Amniotic stem cell (primary cell): ENCODE data around the gene ODF2.
"Not testable (repeated sequence)": the region's sequence is repeated elsewhere in the genome, so short reads cannot be mapped to it uniquely, and the experiment has no call there.

ENCODE experiments used
- DNase-seq: peaks from one replicate; lab custom pipeline; 2025; lab: John Stamatoyannopoulos, UW

Gene ODF2

GRCh38 chr9:128424268-128424780 lies 31.5 kb upstream of the ODF2 start:
- no peak for DNase-seq

GRCh38 chr9:128428644-128429512 lies 26.9 kb upstream of the ODF2 start:
- DNase-seq, result no peak

GRCh38 chr9:128429513-128430086 lies 26.2 kb upstream of the ODF2 start:
- no peak for DNase-seq

GRCh38 chr9:128431207-128431606 lies 24.6 kb upstream of the ODF2 start:
- DNase-seq, result no peak

- DNase-seq, result no peak
Observed at GRCh38 chr9:128434340-128434739, 21.5 kb upstream of the ODF2 start.

- DNase-seq, result no peak
Observed at GRCh38 chr9:128435611-128436010, 20.2 kb upstream of the ODF2 start.

GRCh38 chr9:128438343-128439109 lies 17.3 kb upstream of the ODF2 start:
- DNase-seq, result peak; percentile 20

GRCh38 chr9:128439273-128439672 lies 16.5 kb upstream of the ODF2 start:
- DNase-seq, result no peak

GRCh38 chr9:128442150-128442549 lies 13.7 kb upstream of the ODF2 start:
- DNase-seq, result no peak

- not testable (repeated sequence) for DNase-seq
Observed at GRCh38 chr9:128446505-128446904, 9.3 kb upstream of the ODF2 start.

- no peak for DNase-seq
Observed at GRCh38 chr9:128448746-128449145, 7.1 kb upstream of the ODF2 start.

GRCh38 chr9:128454991-128455390 lies 815 bp upstream of the ODF2 start:
- DNase-seq, result no peak

- peak; percentile 46 for DNase-seq
Observed at GRCh38 chr9:128456613-128457061, 831 bp downstream of the ODF2 start.

- DNase-seq, result no peak
Observed at GRCh38 chr9:128457207-128457606, 1.4 kb downstream of the ODF2 start.

- no peak for DNase-seq
Observed at GRCh38 chr9:128459011-128459410, 3.2 kb downstream of the ODF2 start.

- DNase-seq, result no peak
Observed at GRCh38 chr9:128469070-128469469, 13.3 kb downstream of the ODF2 start.

- no peak for DNase-seq
Observed at GRCh38 chr9:128470560-128470959, 14.8 kb downstream of the ODF2 start.

GRCh38 chr9:128473104-128473503 lies 17.3 kb downstream of the ODF2 start:
- DNase-seq, result no peak

- no peak for DNase-seq
Observed at GRCh38 chr9:128475867-128476266, 20.1 kb downstream of the ODF2 start.

- no peak for DNase-seq
Observed at GRCh38 chr9:128479262-128479661, 23.5 kb downstream of the ODF2 start.

- no peak for DNase-seq
Observed at GRCh38 chr9:128481561-128481960, 25.8 kb downstream of the ODF2 start.

- no peak for DNase-seq
Observed at GRCh38 chr9:128482186-128482585, 26.4 kb downstream of the ODF2 start.
